DMS114 treated with DMSO at 0.1 percent for 48 hours (cell line): ENCODE data around the gene RBM4.

Source experiments
- DNase-seq: peaks from one replicate; lab custom pipeline; 2025; ENCODE audit not compliant: unreplicated experiment; lab: John Stamatoyannopoulos, UW

The RBM4 gene

DNA sequence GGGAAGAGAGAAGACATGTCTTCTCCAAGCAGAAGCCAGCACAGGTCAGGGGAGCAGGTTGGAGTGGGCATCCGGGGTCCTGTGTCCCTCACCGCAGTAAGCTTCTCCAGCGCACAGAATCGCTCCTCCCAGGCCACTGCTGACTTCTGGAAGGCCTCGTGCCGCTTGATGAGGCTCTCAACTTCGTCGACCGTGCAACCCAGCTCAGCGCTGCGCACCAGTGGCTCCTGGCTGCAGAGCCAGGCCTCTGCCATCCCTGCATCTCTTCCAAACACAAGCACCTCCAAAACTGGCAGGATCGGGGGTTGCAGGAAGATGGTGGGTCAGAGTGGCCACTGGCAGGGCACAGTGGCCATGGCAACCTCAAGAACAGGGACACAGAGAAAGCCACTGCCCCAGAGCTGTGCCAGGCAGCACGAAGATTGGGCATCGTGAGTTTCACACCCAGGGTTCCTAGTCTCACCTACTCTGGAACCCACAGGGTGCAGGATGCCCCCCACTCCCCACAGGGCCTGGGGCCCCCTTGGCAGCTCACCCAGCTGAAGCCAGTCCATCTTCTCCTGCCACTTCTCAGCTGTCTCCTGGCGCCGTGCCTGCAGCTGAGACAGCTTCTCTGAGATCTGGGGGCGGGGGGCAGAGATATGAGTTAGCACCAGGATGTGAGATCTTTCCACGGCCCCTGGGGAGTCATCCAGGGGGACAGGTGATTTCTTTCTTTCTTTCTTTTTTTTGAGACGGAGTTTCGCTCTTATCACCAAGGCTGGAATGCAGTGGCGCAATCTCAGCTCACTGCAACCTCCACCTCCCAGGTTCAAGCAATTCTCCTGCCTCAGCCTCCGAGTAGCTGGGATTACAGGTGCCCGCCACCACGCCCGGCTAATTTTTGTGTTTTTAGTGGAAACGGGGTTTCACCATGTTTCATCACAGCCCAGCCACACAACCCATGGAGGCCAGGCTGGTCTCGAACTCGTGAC is 50.3 kb downstream of the RBM4 start:
- no peak for DNase-seq

GRCh38 chr11:66689661-66690590 is 51.4 kb downstream of the RBM4 start:
- DNase-seq: no peak

DNA sequence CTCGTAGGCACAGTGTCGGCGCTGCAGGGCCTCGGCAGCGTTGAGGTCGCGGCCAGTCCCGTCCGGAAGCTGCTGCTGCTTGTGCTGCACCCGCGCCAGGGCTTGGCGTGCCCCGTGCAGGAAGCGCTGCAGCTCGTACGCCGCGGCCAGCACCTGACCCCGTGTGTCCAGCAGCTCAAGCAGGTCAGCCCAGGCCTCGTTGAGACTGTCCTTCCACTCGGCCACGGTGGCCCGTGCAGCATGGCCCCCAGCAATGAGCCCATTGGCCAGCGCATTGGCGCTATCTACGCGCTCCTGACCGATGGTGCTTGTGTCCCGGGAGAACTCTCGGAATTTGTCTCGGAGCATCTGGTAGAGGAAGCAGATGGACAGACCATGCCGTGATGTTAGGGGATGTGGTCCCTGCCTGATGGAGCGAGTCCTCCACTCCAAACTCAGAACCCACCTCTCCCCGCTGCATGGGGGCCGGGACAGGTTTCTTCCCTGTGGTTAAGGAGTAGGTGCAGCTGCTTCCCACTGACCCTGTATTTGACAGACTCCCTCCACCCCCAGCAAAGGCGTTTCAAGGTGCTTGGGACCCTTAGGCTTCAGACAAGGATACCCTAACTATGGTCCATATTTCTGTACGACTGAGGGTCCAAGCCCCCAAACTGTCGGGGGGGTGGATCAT is 52.9 kb downstream of the RBM4 start:
- DNase-seq: no peak

DNA sequence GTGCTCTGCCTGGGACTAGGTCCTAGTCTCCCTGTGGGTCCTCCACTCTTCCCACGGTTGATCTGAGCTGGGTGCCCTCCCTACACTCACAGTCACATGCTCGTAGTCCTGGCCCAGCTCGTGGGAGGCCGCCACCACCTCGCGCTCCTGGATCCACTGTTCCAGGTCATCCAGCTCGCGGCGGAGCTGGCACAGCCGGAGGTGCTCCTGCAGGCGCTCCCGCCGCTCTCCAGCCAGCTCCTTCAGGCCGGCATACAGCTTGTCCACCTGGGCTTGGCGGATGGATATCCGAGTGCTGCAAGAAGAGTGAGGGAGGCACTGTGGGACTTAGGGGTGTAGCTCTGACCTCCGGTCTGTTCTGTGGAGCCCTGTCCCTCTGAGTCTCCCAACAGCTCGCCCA is 53.9 kb downstream of the RBM4 start:
- no peak for DNase-seq

- DNase-seq: no peak
Observed at GRCh38 chr11:66692871-66693331, 54.4 kb downstream of the RBM4 start.

DNA sequence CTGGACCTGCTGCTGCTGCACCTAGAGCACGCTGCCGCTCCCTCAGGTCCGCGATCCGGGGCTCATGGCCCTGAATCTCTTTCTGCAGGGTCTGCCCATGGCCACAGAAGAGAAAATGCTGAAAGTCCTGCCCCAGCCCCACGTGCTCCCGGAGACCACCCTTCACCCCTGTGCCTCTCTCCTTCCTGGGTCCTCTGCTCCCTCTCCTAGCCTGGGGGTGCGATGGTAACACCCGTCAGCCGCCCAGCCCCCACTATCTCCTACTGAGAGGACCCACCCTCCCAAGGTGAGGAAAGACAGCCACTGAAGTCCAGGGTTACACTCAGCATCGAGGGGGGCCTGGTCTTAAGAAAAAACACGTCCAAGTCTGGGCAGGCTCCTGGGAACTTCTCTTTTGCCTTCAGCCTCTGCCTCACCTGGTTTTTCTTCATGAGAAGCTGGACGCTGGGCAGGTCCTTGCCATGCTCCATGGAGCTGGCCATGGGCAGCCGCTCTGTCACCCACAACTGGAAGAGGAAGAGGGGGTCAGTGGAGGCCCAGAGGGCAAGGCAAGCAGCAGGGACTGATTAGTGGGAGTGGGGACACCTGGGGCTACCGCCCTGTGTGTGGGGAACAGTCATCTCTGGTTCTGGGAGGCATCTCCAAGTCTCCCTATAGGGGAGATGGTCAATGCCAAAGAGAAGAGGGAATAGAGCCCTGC is 55.0 kb downstream of the RBM4 start:
- DNase-seq: no peak

GRCh38 chr11:66694056-66694410 is 55.5 kb downstream of the RBM4 start:
- no peak for DNase-seq

DNA sequence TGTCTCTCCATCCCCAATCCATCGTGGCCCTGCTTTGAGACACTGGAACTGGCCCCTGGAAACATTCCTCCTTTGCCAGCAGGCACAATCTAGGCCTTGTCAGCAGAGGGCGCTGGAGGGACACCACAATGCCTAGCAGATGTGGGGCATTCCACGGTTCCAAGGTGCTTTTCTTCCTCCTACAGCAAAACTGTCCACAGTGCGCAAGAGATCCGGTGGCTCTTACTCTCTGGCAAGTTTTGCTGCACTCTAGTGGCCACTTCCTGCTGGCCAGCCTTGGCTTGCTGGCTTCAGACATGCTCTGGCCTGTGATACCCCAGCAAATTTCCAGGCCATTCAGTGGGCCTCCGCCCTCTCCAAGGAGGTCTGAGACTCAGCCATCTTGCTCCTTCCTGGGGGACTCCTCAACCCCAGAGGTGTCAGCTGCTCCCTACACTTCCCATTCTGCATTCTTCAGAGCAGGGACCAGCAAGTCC is 56.3 kb downstream of the RBM4 start:
- DNase-seq: peak; percentile 93
